Thoracic aorta (tissue), 2 donors: ENCODE results near the gene ANO10. TPM values are rescaled to one million over a fixed set of nuclear protein-coding genes. Genes with fewer than 3 reads are reported as not detected.
"Not testable (repeated sequence)": the region's sequence is repeated elsewhere in the genome, so short reads cannot be mapped to it uniquely, and the experiment has no call there.

Experiments used
- ATAC-seq: fragments of 150-250 bp; one replicate; pipeline ENCODE4 v1.8.0; 2017; ENCODE audit warnings: low read depth; ENCODE audit not compliant: insufficient number of reproducible peaks, low FRiP score
- DNase-seq: peaks from one replicate; pipeline ENCODE4 v3.0.0-alpha.2; 2020; ENCODE audit warnings: low spot score
- H3K27ac ChIP-seq, 2 donors: fragments of 200-600 bp; sonication (generic); 1 replicate in 1 of 2; 2 replicates in 1 of 2; pipeline ENCODE4 v1.5.1; 2016; ENCODE audit warnings: mild to moderate bottlenecking in 2 of 2, moderate library complexity in 2 of 2
- H3K27me3 ChIP-seq: fragments of 200-600 bp; sonication (generic); replicated peaks from 2 replicates; pipeline ENCODE4 v1.6.0; 2016; ENCODE audit warnings: mild to moderate bottlenecking; ENCODE audit not compliant: insufficient read depth
- H3K36me3 ChIP-seq: fragments of 200-600 bp; sonication (generic); one replicate; pipeline ENCODE4 v1.5.1; 2016
- H3K4me1 ChIP-seq, 2 donors: fragments of 200-600 bp; sonication (generic); 1 replicate in 1 of 2; 2 replicates in 1 of 2; pipeline versions ENCODE4 v1.5.1 to v1.6.0; 2016; ENCODE audit warnings: low read depth in 2 of 2, mild to moderate bottlenecking in 1 of 2; ENCODE audit not compliant: control insufficient read depth in 1 of 2
- H3K4me3 ChIP-seq: fragments of 200-600 bp; sonication (generic); 2 replicates; pipeline ENCODE4 v1.5.1; 2016; ENCODE audit warnings: mild to moderate bottlenecking
- H3K9me3 ChIP-seq: fragments of 200-600 bp; sonication (generic); 2 replicates; pipeline ENCODE4 v1.5.1; 2016
- total RNA-seq, 2 donors: library from RNA; depleted of rRNA; stranded (reverse); fragments of >200 nt; gene quantifications; one replicate each; pipeline versions ENCODE4 v1.1.0 to v1.2.3, GENCODE V29; 2016
- TF ChIP-seq, protein P1 (sequence below): fragments of 200-600 bp; sonication (generic); IDR thresholded peaks from one replicate; pipeline ENCODE4 v1.5.1; 2019; ENCODE audit warnings: antibody characterized with exemption

ANO10 gene
- total RNA-seq, 2 donors from 2014 or later, result 22.4 to 23.2 TPM

DNA sequence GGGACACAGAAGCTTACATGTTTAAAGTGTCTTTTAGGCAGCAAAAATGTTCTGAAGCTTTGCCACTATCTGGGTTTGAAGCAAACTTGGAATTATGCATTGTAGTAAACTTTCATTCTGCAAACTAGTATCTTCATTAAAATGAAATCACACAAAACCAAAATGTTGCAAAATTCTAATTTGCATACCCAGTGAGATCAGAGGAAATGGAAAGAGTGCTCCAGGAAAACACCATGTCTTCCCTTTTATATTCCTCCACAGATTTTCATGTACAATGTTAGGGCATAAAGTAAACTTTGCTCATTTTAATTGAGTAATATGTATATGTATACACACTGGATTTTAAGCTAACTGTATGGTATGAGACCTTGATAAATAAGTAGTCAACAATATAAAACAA, 23.9 kb downstream of the ANO10 start:
- ATAC-seq, result no peak
- Histone ChIP-seq H3K36me3 (no peaks in the 10 kb centered on the region), H3K4me3 (no peak overlapping the region), H3K27ac (no peak overlapping the region), H3K9me3 (peaks cover 3% of the 10 kb centered on the region), H3K4me1 (no peaks in the 10 kb centered on the region), H3K27me3 (no peaks in the 10 kb centered on the region)
- DNase-seq, result no peak
- TF ChIP-seq, protein P1, sequence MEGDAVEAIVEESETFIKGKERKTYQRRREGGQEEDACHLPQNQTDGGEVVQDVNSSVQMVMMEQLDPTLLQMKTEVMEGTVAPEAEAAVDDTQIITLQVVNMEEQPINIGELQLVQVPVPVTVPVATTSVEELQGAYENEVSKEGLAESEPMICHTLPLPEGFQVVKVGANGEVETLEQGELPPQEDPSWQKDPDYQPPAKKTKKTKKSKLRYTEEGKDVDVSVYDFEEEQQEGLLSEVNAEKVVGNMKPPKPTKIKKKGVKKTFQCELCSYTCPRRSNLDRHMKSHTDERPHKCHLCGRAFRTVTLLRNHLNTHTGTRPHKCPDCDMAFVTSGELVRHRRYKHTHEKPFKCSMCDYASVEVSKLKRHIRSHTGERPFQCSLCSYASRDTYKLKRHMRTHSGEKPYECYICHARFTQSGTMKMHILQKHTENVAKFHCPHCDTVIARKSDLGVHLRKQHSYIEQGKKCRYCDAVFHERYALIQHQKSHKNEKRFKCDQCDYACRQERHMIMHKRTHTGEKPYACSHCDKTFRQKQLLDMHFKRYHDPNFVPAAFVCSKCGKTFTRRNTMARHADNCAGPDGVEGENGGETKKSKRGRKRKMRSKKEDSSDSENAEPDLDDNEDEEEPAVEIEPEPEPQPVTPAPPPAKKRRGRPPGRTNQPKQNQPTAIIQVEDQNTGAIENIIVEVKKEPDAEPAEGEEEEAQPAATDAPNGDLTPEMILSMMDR, result no peak

DNA sequence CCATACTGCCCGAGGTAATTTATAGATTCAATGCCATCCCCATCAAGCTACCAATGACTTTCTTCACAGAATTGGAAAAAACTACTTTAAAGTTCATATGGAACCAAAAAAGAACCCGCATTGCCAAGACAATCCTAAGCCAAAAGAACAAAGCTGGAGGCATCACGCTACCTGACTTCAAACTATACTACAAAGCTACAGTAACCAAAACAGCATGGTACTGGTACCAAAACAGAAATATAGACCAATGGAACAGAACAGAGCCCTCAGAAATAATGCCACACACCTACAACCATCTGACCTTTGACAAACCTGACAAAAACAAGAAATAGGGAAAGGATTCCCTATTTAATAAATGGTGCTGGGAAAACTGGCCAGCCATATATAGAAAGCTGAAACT, 25.6 kb downstream of the ANO10 start:
- not testable (repeated sequence) for H3K36me3 ChIP-seq, H3K4me1 ChIP-seq, H3K4me3 ChIP-seq

DNA sequence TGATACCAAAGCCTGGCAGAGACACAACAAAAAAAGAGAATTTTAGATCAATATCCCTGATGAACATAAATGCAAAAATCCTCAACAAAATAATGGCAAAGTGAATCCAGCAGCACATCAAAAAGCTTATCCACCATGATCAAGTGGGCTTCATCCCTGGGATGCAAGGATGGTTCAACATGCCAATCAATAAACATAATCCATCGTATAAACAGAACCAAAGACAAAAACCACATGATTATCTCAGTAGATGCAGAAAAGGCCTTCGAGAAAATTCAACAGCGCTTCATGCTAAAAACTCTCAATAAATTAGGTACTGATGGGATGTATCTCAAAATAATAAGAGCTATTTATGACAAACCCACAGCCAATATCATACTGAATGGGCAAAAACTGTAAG, 26.5 kb downstream of the ANO10 start:
- H3K27ac ChIP-seq, H3K4me1 ChIP-seq, H3K27me3 ChIP-seq, DNase-seq, H3K4me3 ChIP-seq, ATAC-seq, H3K9me3 ChIP-seq, H3K36me3 ChIP-seq: not testable (repeated sequence)

More for the DNA sequence above, 25.6 kb downstream of the ANO10 start:
- H3K9me3 ChIP-seq, DNase-seq, H3K27me3 ChIP-seq, H3K27ac ChIP-seq, ATAC-seq: not testable (repeated sequence)

DNA sequence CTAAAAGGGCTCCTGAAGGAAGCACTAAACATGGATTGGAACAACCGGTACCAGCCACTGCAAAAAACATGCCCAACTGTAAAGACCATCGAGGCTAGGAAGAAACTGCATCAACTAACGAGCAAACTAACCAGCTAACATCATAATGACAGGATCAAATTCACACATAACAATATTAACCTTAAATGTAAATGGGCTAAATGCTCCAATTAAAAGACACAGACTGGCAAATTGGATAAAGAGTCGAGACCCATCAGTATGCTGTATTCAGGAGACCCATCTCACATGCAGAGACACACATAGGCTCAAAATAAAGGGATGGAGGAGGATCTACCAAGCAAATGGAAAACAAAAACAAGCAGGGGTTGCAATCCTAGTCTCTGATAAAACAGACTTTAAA, 28.2 kb downstream of the ANO10 start:
- H3K4me3 ChIP-seq, H3K27me3 ChIP-seq, H3K27ac ChIP-seq, ATAC-seq, DNase-seq, H3K36me3 ChIP-seq, H3K4me1 ChIP-seq, H3K9me3 ChIP-seq: not testable (repeated sequence)

DNA sequence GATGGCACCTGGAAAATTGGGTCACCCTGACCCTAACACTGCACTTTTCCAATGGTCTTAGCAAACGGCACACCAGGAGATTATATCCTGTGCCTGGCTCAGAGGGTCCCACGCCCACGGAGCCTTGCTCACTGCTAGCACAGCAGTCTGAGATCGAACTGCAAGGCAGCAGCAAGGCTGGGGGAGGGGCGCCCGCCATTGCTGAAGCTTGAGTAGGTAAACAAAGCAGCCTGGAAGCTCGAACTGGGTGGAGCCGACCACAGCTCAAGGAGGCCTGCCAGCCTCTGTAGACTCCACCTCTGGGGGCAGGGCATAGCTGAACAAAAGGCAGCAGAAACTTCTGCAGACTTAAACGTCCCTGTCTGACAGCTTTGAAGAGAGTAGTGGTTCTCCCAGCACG, 29.9 kb downstream of the ANO10 start:
- H3K36me3 ChIP-seq, ATAC-seq, H3K27me3 ChIP-seq, H3K4me3 ChIP-seq, DNase-seq, H3K27ac ChIP-seq, H3K4me1 ChIP-seq, H3K9me3 ChIP-seq: not testable (repeated sequence)

DNA sequence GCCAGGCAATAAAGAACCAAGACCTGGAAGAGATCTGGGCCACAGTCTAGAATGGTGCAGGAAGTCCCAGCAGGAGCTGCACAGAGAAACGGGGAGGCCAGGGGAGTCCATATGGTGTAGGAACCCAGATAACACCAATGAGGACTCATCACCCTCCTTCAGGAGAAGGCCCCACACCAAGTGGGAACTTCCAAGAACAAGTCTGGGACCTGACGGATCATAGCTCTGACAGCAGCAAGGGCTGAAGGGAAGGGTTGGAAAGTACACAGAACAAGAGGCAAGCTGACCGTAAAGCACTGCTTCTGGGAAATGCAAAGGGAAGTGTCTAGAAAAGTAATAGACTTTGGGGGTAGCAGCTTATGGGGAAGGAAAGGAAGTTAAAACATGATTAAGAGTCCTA, 34.5 kb downstream of the ANO10 start:
- TF ChIP-seq, protein P1, result no peak
- DNase-seq (no peak), ATAC-seq (no peak)
- Histone ChIP-seq H3K9me3 (no peaks in the 10 kb centered on the region), H3K36me3 (peaks cover 10% of the 10 kb centered on the region), H3K27ac (no peak overlapping the region), H3K27me3 (no peaks in the 10 kb centered on the region), H3K4me3 (no peak overlapping the region), H3K4me1 (peaks cover 15 to 33% of the 10 kb centered on the region in 2 donors)

DNA sequence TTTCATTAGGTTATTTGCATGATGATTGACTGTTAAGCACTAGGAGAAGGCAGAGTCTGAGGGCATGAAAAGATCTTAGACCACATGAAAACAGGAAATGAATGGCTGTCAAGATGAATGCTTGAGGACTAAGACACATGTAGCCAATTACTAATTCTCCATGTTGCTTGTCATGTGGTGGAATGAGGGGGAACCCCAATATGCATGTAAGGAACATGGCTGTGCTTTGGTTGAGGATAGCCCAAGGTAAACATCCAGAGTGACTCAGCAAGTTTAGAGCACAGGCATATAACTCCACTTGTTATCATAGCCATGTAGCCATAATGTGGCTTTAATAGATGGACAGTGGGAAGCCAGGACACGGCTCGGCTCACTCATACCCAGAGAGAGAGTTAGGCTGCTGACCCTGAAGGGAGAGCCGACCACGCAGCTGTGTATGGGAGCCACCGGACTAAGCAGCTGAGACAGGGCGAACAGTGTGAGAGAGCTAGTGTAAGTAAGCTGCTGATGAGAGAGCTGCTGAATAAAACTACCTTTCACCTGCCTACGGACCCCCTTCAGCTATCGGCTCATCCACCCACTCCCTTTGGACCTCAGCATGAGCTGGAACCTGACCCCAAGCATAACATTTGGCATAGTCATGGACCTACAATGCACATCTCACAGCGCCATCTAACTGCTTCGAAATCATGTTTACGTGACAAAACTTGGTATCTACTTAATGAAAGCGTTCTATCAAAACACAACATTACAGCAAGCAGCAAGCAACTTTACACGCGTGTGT, 37.6 kb downstream of the ANO10 start:
- DNase-seq, result no peak
- ATAC-seq, result no peak
- Histone ChIP-seq H3K27me3 (no peaks in the 10 kb centered on the region), H3K36me3 (no peaks in the 10 kb centered on the region), H3K9me3 (no peaks in the 10 kb centered on the region), H3K27ac (no peak overlapping the region), H3K4me1 (peaks cover 20 to 33% of the 10 kb centered on the region in 2 donors), H3K4me3 (no peak overlapping the region)
- TF ChIP-seq, protein P1, result no peak
